GM19468 (cell line): ENCODE measurements around the gene SPECC1L.

Experiments
- ATAC-seq: cut with Tn5 transposase; IDR thresholded peaks from one replicate; pipeline ENCODE4 v1.9.1; 2021; ENCODE audit warnings: mild to moderate bottlenecking, moderate library complexity, moderate number of reproducible peaks; ENCODE audit not compliant: unreplicated experiment; ENCODE audit errors: extremely low read depth

The SPECC1L gene

GRCh38 chr22:24455751-24456426 is 185.3 kb downstream of the SPECC1L start:
- no peak for ATAC-seq

GRCh38 chr22:24457894-24458420 is 187.3 kb downstream of the SPECC1L start:
- no peak for ATAC-seq

- no peak for ATAC-seq
Observed at GRCh38 chr22:24459911-24460310, 189.3 kb downstream of the SPECC1L start.

- ATAC-seq: no peak
Observed at GRCh38 chr22:24460418-24461089, 189.9 kb downstream of the SPECC1L start.

GRCh38 chr22:24463071-24463760 is 192.6 kb downstream of the SPECC1L start:
- no peak for ATAC-seq

GRCh38 chr22:24465566-24465965 is 194.9 kb downstream of the SPECC1L start:
- no peak for ATAC-seq

GRCh38 chr22:24465975-24466374 is 195.3 kb downstream of the SPECC1L start:
- no peak for ATAC-seq

GRCh38 chr22:24466716-24467328 is 196.2 kb downstream of the SPECC1L start:
- no peak for ATAC-seq

- ATAC-seq: no peak
Observed at GRCh38 chr22:24467340-24467739, 196.7 kb downstream of the SPECC1L start.
